Adipocyte (in vitro differentiated cells): ENCODE measurements around the gene ANKRD40CL.

Experiments
- DNase-seq: peaks from one replicate; pipeline ENCODE4 v3.0.0-alpha.2; 2015; ENCODE audit warnings: low read depth
- H3K27me3 ChIP-seq: replicated peaks from 2 replicates; pipeline ENCODE4 v1.7.0; 2013; ENCODE audit warnings: mild to moderate bottlenecking, low read length, moderate library complexity; ENCODE audit not compliant: control insufficient read depth, insufficient read depth
- H3K36me3 ChIP-seq: 2 replicates; pipeline ENCODE4 v1.7.0; 2013; ENCODE audit warnings: low read length, mild to moderate bottlenecking, moderate library complexity; ENCODE audit not compliant: control insufficient read depth, insufficient read depth, severe bottlenecking
- H3K4me1 ChIP-seq: 2 replicates; pipeline ENCODE4 v1.7.0; 2013; ENCODE audit warnings: mild to moderate bottlenecking, low read length, moderate library complexity; ENCODE audit not compliant: control insufficient read depth, insufficient read depth
- H3K4me3 ChIP-seq: 2 replicates; pipeline ENCODE4 v1.7.0; 2013; ENCODE audit warnings: mild to moderate bottlenecking, low read length, moderate library complexity
- H3K9ac ChIP-seq: 2 replicates; pipeline ENCODE4 v1.7.0; 2013; ENCODE audit warnings: mild to moderate bottlenecking, low read length, moderate library complexity
- H3K9me3 ChIP-seq: 2 replicates; pipeline ENCODE4 v1.7.0; 2013; ENCODE audit warnings: mild to moderate bottlenecking, low read length, moderate library complexity; ENCODE audit not compliant: control insufficient read depth

The ANKRD40CL gene

GRCh38 chr17:50754521-50754920 is 12.8 kb downstream of the ANKRD40CL start:
- no peak for DNase-seq
- peaks cover 2% of the 10 kb centered on the region for H3K4me1 ChIP-seq
- peaks cover 64% of the 10 kb centered on the region for H3K36me3 ChIP-seq
- H3K9ac ChIP-seq: no peak overlapping the region
- H3K4me3 ChIP-seq: no peak overlapping the region
- H3K27me3 ChIP-seq: no peaks in the 10 kb centered on the region
- no peaks in the 10 kb centered on the region for H3K9me3 ChIP-seq

GRCh38 chr17:50749245-50749644 is 18.1 kb downstream of the ANKRD40CL start:
- Histone ChIP-seq H3K4me3 (no peak overlapping the region), H3K9me3 (no peaks in the 10 kb centered on the region), H3K36me3 (peaks cover 100% of the 10 kb centered on the region), H3K27me3 (no peaks in the 10 kb centered on the region), H3K9ac (no peak overlapping the region), H3K4me1 (peaks cover 14% of the 10 kb centered on the region)
- DNase-seq: no peak

GRCh38 chr17:50745631-50746030 is 21.7 kb downstream of the ANKRD40CL start:
- H3K36me3 ChIP-seq: peaks cover 99% of the 10 kb centered on the region
- no peaks in the 10 kb centered on the region for H3K27me3 ChIP-seq
- H3K9ac ChIP-seq: no peak overlapping the region

GRCh38 chr17:50739098-50739497 is 28.2 kb downstream of the ANKRD40CL start:
- Histone ChIP-seq H3K9me3 (no peaks in the 10 kb centered on the region), H3K4me3 (no peak overlapping the region), H3K9ac (no peak overlapping the region), H3K27me3 (no peaks in the 10 kb centered on the region), H3K4me1 (peaks cover 24% of the 10 kb centered on the region), H3K36me3 (peaks cover 69% of the 10 kb centered on the region)
- no peak for DNase-seq

More at GRCh38 chr17:50745631-50746030, 21.7 kb downstream of the ANKRD40CL start:
- no peak for DNase-seq
- H3K4me3 ChIP-seq: no peak overlapping the region
- no peaks in the 10 kb centered on the region for H3K9me3 ChIP-seq
- H3K4me1 ChIP-seq: peaks cover 17% of the 10 kb centered on the region

GRCh38 chr17:50737118-50737698 is 30.1 kb downstream of the ANKRD40CL start:
- Histone ChIP-seq H3K27me3 (no peaks in the 10 kb centered on the region), H3K36me3 (peaks cover 50% of the 10 kb centered on the region), H3K4me1 (peaks cover 29% of the 10 kb centered on the region), H3K9ac (no peak overlapping the region), H3K9me3 (no peaks in the 10 kb centered on the region), H3K4me3 (no peak overlapping the region)
- no peak for DNase-seq

GRCh38 chr17:50735287-50735686 is 32.0 kb downstream of the ANKRD40CL start:
- peaks cover 32% of the 10 kb centered on the region for H3K36me3 ChIP-seq
- H3K9ac ChIP-seq: no peak overlapping the region
- peaks cover 34% of the 10 kb centered on the region for H3K4me1 ChIP-seq
- H3K9me3 ChIP-seq: no peaks in the 10 kb centered on the region
- DNase-seq: no peak
- no peak overlapping the region for H3K4me3 ChIP-seq
- H3K27me3 ChIP-seq: no peaks in the 10 kb centered on the region

GRCh38 chr17:50731575-50732460 is 35.5 kb downstream of the ANKRD40CL start:
- Histone ChIP-seq H3K4me1 (peaks cover 24% of the 10 kb centered on the region), H3K9ac (no peak overlapping the region), H3K27me3 (no peaks in the 10 kb centered on the region), H3K9me3 (no peaks in the 10 kb centered on the region), H3K4me3 (no peak overlapping the region), H3K36me3 (no peaks in the 10 kb centered on the region)
- DNase-seq: no peak

GRCh38 chr17:50728881-50729765 is 38.2 kb downstream of the ANKRD40CL start:
- H3K36me3 ChIP-seq: no peaks in the 10 kb centered on the region
- no peak for DNase-seq
- no peak overlapping the region for H3K9ac ChIP-seq
- H3K4me3 ChIP-seq: no peak overlapping the region
- peaks cover 29% of the 10 kb centered on the region for H3K4me1 ChIP-seq
- no peaks in the 10 kb centered on the region for H3K9me3 ChIP-seq
- no peaks in the 10 kb centered on the region for H3K27me3 ChIP-seq

GRCh38 chr17:50728112-50728429 is 39.2 kb downstream of the ANKRD40CL start:
- H3K36me3 ChIP-seq: no peaks in the 10 kb centered on the region

GRCh38 chr17:50725769-50726655 is 41.3 kb downstream of the ANKRD40CL start:
- DNase-seq: no peak
- no peaks in the 10 kb centered on the region for H3K36me3 ChIP-seq

More at GRCh38 chr17:50728112-50728429, 39.2 kb downstream of the ANKRD40CL start:
- H3K4me3 ChIP-seq: no peak overlapping the region
- H3K9ac ChIP-seq: no peak overlapping the region
- no peak for DNase-seq
- H3K4me1 ChIP-seq: peaks cover 34% of the 10 kb centered on the region
- no peaks in the 10 kb centered on the region for H3K9me3 ChIP-seq
- H3K27me3 ChIP-seq: no peaks in the 10 kb centered on the region

More at GRCh38 chr17:50725769-50726655, 41.3 kb downstream of the ANKRD40CL start:
- no peaks in the 10 kb centered on the region for H3K9me3 ChIP-seq
- no peak overlapping the region for H3K4me3 ChIP-seq
- peaks cover 50% of the 10 kb centered on the region for H3K4me1 ChIP-seq
- no peaks in the 10 kb centered on the region for H3K27me3 ChIP-seq
- H3K9ac ChIP-seq: no peak overlapping the region
